ENCODE measurements around the gene HSP90AB1.

Gene HSP90AB1

DNA sequence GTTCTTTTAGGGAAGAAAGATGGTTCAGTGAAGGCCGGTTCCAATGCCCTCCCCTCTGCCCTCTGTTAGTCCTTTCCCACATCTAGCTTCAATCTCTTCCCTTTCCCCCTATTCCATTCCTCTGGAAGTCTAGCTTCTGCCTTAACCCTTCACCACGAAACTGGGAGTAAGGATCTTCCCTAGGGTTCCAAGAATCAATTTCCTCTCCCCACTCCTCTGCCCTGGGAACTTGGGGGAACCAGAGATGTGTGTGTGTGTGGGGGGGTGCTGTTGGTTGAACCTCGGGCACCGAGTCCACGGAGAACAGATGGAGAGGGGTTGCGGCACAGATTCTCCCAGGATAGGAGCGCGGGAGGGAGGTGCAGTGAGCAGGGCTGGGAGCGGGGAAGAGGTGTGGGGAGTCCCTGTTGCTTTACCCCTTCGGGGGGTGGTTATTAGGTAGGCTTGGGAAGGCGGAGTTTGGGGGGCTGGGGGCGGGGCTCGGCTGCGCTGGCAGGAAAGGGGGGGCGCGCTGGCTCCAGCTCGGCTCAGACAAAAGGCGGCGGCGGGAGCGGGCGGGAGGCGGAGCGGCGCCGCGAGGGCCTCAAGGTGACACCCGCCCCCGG, 23.1 kb downstream of the HSP90AB1 start, which contains the start of gene TMEM151B:
TSS of gene TMEM151B (plus strand) at position 530 of the 605 bp plus-strand sequence. CDS start 293 bp downstream, outside the sequence.
- DNase-seq = peak; percentile 38 to 42

GRCh38 chr6:44270526-44271405, 23.9 kb downstream of the HSP90AB1 start:
- DNase-seq = no peak

- peak in 1 of 2 experiments; percentile 8 for DNase-seq
These were observed 24.5 kb downstream of the HSP90AB1 start for GRCh38 chr6:44271406-44271723.

DNA sequence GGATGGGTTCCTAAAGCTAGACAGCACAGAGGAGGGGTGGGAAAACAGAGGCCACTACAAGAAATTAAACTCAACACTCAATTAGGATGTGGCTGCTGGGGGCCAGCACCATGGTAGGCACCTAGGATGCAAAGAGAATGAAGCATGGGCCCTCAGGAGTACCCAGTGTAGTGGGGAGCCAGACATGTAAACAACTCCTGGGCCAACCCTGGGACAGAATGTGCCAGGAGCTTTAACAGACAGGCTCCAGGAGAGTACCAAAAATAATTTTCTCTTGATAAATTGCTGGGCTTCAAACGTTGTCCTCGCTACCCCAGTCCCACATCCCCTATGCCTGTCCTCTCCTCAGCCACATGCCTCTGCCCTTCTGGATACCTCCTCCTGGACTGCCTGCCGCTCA, 25.0 kb downstream of the HSP90AB1 start:
- DNase-seq = peak in 1 of 2 experiments; percentile 27

DNA sequence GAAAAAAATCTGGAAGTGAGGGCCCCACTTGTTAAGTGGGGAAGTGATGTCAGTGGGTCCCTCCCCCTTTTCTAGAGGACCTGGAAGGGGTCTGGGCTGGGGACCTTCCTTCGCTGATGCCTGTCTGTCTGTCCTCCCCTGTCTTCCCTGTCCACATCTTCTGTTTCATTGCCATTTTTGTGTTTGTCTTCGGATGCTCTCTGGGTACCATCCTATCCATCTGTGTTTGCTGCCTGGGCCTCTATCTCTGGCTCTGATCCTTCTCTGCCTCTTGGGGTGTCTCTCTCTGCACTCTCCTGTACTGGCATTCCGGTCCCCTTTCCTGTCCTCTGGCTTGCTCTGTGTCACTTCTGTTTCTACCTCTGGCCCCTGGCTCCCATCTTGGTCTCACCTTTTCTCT, 25.6 kb downstream of the HSP90AB1 start:
- DNase-seq = no peak

DNA sequence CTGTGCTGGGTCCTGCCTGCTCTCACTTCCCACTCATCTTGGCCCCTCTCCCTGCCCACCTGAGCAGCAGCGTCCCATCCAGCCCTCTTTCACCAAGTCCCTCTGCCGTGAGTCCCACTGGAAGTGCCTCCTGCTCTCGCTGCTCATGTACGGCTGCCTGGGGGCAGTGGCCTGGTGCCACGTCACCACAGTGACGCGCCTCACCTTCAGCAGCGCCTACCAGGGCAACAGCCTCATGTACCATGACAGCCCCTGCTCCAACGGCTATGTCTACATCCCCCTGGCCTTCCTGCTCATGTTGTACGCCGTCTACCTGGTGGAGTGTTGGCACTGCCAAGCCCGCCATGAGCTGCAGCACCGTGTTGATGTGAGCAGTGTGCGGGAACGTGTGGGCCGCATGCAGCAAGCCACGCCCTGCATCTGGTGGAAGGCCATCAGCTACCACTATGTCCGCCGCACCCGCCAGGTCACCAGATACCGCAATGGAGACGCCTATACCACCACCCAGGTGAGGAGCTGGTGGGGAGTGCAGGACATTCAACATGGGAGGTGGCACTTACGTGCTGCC, 26.2 kb downstream of the HSP90AB1 start:
- DNase-seq = peak in 1 of 2 experiments; percentile 24

DNA sequence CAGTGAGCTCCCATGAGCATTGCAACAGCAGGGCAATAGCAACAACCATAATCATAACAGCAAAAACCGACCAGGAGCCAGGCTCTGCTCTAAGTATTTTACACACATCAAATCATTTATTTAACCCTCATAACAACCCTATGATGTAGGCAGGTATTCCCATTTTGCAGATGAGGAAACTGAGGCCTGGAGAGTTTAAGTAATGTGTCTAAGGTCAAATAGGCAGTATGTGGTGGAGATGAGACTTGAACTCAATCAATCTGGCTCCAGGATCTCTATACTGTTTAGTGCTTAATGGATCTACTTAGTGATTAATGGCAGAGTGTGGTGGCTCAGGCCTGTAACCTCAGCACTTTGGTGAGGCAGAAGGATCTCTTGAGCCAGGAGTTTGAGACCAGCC, 26.7 kb downstream of the HSP90AB1 start:
- DNase-seq = no peak

DNA sequence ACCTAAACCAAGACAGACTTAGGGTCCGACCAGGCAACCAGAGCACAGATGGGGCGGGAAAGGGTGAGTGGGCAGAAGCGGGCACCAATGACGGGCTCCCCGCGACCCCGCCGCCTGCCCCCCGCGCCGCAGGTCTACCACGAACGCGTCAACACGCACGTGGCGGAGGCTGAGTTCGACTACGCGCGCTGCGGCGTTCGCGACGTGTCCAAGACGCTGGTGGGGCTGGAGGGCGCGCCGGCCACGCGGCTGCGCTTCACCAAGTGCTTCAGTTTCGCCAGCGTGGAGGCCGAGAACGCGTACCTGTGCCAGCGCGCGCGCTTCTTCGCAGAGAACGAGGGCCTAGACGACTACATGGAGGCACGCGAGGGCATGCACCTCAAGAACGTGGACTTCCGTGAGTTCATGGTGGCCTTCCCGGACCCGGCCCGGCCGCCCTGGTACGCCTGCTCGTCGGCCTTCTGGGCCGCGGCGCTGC, 28.4 kb downstream of the HSP90AB1 start:
- DNase-seq = no peak

- no peak for DNase-seq
These were observed 29.1 kb downstream of the HSP90AB1 start for GRCh38 chr6:44275749-44276648.

GRCh38 chr6:44276667-44277640, 30.1 kb downstream of the HSP90AB1 start:
- DNase-seq = peak; percentile 40 to 68

- no peak for DNase-seq
These were observed 30.9 kb downstream of the HSP90AB1 start for GRCh38 chr6:44277763-44278162.

DNA sequence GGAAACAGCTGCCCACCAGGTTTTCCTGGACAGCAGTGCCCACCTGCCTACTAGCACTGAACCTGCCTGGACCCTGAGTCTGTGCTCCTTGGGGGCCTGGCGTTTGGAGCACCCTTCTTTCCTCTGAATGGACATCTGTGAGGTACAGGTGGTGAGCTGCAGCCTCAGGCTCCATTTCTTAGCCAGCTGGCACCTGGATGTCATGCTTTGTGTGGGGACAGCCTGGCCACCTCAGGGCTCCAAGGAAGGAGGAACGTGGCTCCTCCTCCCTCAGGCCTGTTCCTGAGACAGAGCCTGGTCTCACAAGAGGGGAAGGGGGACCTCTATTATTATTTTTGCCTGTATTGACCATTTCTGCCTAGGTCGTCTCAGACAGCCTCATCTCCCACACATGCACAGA, 31.4 kb downstream of the HSP90AB1 start:
- peak; percentile 66 to 79 for DNase-seq

GRCh38 chr6:44278774-44279697, 32.1 kb downstream of the HSP90AB1 start:
- DNase-seq = no peak

- peak; percentile 97 to 99 for DNase-seq
These were observed 37.2 kb downstream of the HSP90AB1 start for GRCh38 chr6:44284121-44284520.

GRCh38 chr6:44284867-44285266, 38.0 kb downstream of the HSP90AB1 start:
- DNase-seq = peak in 1 of 2 experiments; percentile 62

GRCh38 chr6:44285552-44286284, 38.8 kb downstream of the HSP90AB1 start:
- DNase-seq = no peak

DNA sequence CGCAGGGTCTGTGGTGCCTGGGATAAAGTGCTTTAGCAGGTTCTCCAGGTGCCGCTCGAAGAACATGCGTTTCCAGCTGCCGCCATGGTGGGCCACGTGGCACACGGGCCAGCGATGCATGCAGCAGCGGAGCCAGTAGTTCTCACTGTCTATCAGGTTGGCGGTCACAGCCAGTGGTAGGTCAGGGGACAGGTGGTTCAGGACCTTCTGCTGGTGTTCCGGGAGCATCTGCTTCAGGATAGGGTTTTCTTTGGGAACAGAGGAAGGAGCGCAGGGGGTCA, 39.3 kb downstream of the HSP90AB1 start:
- no peak for DNase-seq

GRCh38 chr6:44286747-44287146, 39.8 kb downstream of the HSP90AB1 start:
- no peak for DNase-seq

GRCh38 chr6:44289726-44290260, 42.9 kb downstream of the HSP90AB1 start:
- peak; percentile 84 to 98 for DNase-seq

All from cerebellar nuclear complex (tissue), 1 donor.